Raji (cell line): ENCODE results near the gene SHROOM1.

Source experiments
- POLR2A ChIP-seq: IDR thresholded peaks from 2 replicates; pipeline ENCODE4 v1.6.1; 2011; ENCODE audit warnings: low read depth, low read length, control low read depth; ENCODE audit not compliant: insufficient read depth

The SHROOM1 gene

DNA sequence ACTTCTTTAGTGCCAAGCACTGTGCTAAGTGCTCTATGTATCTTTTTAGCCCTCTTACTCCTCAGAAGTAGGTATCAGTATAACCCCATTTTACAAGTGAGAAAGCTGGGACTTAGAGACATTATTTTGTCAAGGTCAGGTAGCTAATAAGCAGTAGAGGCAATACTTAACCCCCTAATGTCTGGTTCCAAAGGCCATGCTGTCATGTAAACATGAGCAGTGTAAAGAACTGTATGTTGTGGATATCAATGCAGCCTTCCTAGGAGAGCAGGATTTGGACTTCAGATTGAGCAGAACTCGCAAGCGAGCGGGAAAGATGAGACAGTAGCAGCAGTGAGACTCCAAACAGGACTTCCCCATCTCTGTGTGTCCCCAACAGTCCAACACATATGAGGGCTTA lies 3.6 kb upstream of the SHROOM1 start:
- TF ChIP-seq POLR2A: no peak

DNA sequence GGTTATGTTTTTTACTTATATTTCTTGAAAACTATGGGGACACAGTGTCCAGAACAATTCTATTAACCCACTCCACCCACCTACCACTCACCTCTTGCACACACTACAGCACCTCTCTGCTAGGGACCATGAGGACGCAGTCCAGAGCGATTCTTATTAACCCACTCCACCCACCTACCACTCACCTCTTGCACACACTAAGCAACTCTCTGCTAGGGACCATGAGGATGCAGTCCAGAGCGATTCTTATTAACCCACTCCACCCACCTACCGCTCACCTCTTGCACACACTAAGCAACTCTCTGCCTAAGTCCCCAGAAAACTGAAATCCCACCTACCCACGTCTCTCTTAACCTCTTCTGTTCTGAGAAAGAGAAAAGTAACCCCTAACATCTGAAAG lies 2.2 kb upstream of the SHROOM1 start:
- TF ChIP-seq POLR2A: no peak

- no peak for TF ChIP-seq POLR2A
Observed at GRCh38 chr5:132831095-132831860, 831 bp upstream of the SHROOM1 start.

- 0 out of 2 replicates have a peak, but pooled peaks have one; percentile 39 for TF ChIP-seq POLR2A
Observed at GRCh38 chr5:132829742-132830435, 558 bp downstream of the SHROOM1 start.

DNA sequence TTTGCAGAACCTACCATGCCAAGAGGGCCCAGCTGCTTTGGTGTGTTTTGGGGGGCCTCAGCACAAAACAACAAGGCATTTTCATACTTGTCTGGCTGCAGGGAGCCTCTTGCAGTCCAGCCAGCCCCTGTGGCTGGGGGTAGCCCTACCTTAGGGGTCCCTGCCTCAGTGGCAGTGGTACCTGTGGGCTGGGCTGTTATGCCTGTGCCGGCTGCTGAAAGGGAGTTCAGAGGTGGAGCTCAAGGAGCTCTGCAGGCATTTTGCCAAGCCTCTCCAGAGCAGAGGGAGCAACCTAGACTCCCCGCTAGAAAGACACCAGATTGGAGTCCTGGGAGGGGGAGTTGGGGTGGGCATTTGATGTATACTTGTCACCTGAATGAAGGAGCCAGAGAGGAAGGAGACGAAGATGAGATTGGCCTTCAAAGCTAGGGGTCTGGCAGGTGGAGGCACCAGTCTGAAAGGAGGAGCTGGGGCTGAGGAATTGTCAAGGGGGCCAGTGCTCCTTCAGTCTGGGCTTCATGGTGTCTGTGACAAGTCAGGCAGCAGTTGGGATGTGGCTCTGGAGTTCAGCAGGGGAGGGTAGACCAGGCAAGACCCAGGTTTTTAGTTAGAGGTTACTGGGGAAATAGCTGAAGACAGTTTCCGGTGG lies 1.5 kb downstream of the SHROOM1 start:
- no peak for TF ChIP-seq POLR2A

- TF ChIP-seq POLR2A: no peak
Observed at GRCh38 chr5:132827943-132828673, 2.3 kb downstream of the SHROOM1 start.

GRCh38 chr5:132826424-132827082 lies 3.9 kb downstream of the SHROOM1 start:
- no peak for TF ChIP-seq POLR2A

DNA sequence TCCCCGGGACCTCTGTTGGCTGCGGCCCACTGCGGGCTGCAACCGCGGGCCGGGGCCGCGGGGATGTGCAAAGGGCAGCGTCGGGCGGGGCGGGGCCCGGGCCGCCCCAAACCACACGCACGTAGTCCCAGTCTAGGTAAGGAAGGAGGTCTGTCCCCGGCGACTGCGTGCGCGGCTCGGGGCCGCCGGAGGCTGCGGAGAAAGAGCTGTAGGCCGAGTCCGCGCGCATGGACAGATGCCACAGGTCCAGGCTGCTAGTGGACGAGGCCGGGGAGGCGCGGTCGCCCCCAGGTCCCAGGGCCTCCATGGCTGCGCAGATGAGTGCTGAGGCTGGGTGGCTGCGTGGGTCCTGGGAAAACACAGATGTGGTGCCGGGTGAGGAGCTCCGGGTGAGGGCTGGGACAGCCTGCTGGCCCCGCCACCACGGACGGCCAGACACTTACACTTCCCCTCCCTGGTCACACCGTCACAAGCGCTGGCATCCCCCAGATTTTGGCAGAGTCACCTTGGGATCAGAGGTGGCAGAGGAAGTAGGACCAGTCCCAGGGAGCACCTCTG lies 4.5 kb downstream of the SHROOM1 start:
- no peak for TF ChIP-seq POLR2A

DNA sequence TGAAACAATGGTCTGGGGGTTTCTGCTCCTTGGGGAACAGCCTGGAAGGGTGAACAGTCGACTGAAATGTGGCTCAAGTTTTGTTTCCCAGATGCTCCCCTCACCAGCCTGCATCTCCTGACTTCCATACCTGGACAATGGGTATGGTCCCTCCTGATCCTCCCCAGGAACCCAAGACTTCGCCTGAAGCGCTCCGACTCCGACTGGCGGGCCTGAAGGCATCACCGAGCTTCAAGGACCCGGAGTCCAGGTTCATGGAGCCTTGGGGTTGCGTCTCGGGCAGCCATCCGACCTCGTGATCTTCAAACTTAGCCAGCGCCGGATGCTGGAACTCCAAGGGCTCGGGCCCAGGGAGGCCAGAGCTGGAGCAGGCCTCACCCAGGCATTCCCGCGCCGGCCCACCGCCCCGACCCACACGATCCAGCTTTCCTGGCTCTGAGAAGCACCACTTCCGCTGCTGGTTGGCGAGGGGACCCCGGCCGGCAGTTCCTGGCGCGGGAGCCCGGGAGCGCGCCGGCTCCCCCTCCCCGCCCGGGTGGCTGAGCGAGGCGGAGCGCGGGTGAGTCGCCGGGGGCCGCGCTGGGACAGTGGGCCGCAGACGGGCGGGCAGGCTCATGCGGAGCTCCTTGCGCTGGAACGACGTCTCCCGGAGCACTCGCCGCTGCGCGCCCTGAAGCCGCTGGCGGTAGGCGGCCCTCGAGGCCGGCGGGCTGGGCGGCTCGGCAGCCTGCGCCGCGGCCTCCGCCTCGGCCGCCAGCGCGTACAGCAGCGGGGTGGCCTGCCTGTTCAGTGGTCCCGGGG lies 5.2 kb downstream of the SHROOM1 start:
- no peak for TF ChIP-seq POLR2A

DNA sequence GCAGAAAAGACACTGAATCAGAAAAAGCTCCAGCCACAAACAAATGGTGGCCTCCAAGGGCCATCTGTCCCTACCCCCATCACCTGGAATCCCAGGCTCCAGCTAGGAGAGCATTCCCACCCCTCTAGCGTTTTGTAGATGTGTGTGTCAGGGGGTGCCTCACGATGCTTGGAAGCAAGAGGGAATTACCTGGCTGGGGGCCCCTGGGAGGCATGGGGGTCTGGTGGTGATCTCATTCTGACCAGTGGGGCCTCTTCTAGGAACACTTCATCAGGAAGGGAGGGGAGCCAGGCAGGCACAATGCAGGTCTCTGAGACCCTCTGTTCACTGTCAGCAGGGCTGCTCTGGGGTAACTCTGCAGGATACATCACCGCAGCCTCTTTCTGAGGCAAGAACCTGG lies 6.0 kb downstream of the SHROOM1 start:
- TF ChIP-seq POLR2A: no peak

DNA sequence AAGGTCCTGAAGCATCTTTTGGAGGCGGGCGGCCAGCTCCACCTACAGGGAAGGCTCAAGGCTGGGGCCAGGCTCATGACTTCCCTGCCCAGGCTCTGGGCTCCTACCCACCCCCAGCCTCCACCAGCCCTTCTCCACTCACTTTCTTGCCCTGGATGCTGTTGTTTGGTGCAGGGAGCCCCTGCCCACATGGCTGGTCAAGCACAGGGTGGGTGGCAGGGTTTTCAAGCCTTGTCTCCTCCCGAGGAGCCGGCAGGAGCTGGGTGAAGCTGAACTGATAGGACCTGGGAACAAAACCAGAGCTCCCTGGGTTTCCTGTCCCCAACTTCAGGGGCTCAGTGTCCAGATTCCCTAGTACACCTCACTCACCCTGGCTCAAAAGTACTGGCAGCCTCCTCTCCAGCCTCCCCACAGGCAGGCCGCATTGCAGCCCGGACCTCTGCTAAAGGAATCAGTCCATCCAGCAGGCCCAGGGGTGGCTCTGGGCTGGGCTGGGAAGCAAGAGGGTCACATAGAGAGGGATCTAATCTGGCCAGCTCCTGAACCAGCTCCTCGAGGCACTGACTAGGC lies 6.9 kb downstream of the SHROOM1 start:
- no peak for TF ChIP-seq POLR2A

DNA sequence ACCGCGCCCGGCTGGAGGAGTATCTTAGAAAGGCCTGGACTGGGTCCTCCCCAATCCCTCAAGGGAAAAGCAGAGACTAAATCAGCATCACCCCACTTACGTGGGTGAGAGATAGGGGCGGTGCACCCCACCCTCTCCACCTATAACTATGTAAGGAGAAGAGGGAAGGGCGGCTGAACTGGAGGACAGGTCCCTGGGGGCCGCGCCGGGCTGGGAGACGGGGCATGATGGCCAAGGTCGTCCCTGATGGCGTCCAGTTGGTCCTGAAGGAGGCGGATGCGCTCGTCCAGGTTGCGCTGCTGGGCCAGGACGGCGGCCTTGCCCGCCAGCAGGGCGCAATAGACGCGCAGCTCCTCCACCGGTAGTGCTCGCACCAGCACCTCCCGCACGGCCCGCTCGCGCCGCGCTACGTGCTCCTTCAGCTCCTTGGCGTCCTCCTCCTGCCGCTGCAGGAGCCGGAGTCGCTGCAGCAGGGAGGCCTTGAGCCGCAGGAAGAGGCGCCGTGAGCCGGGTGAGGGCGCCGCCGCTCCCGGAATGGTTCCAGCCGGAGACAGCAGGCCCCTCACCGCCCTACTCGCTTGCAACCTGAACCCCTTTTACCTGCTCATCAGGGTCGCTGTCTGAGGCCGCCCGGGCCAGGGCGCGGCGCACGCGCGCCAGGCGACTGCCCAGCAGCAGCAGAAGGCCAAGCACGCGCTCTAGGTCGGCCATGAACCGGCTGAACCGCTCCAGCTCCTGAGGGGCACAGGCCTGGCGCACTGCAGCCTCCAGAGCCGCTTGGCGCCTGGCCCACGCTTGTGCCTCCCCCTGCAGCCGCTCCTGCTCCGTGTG lies 7.6 kb downstream of the SHROOM1 start:
- TF ChIP-seq POLR2A: no peak

DNA sequence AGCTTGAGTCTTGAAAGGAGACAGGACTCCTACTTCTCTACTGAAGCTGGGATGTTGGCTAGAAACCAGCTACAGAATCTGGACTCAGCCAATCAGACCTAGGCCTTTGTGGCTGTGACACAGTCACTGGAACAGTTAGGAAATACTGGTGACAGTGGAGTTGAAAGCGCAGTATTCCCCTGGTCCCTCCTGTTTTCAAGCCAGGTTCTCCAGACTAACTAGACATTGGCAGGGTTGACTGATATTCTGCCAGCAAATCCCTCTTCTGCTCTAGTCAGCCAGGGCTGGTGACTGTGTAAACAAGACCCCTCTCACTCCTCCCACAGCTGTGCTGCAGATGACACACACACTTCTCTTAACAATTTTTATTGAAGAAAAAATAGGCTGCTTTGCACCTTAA lies 8.7 kb downstream of the SHROOM1 start:
- TF ChIP-seq POLR2A: no peak

DNA sequence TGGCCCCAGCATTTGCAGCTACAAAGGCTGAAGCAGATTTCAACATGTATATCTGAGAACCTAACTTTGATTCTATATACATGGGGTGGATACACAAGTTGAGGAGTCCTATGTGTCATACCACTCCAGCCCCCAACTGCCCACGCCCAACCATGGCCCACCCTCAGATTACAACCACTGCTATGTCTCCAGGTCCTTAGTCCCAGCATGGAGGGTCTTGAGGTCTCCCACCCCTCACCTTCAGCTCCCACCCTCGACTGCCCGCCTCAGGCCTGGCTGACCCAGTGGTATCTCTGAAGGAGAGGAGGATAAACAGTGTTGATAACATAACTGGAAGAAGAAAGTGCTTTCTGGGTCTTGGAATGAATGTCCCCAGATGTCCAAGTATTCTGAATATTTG lies 9.1 kb downstream of the SHROOM1 start:
- TF ChIP-seq POLR2A: no peak
